Endothelial cell of umbilical vein (primary cell): ENCODE data around the gene FZR1. TPM values are rescaled to one million over a fixed set of nuclear protein-coding genes. Genes with fewer than 3 reads are reported as not detected.

ENCODE experiments used
- BruUV-seq: library from RNA; stranded (reverse); fragments of 400-500 nt; replicated peaks from 2 replicates; lab custom pipeline; 2021; lab: Mats Ljungman, UMichigan
- CTCF ChIA-PET: fragments of 300-600, 350-600 bp; sonication (Branson Sonifier 250); formaldehyde crosslinking; loops from one replicate; lab custom pipeline; 2021; ENCODE audit warnings: antibody characterized with exemption, inconsistent platforms; lab: Charles Lee
- POLR2A ChIA-PET: fragments of 300-600, 350-600 bp; sonication (Branson Sonifier 250); formaldehyde crosslinking; loops from one replicate; lab custom pipeline; 2021; ENCODE audit warnings: antibody characterized with exemption, inconsistent platforms; lab: Charles Lee
- DNase-seq: peaks from one replicate; pipeline ENCODE4 v3.0.0-alpha.2; 2011; ENCODE audit warnings: low read depth, low spot score
- FAIRE-seq: peaks from 2 replicates; lab custom pipeline; 2011; peaks lifted over from hg19 to GRCh38; lab: Jason Lieb, UNC
- H2AFZ ChIP-seq: 2 replicates; pipeline ENCODE4 v1.6.0; 2012; ENCODE audit warnings: low read depth, low read length, control low read depth, inconsistent platforms
- H3K27ac ChIP-seq: 2 replicates; pipeline ENCODE4 v1.5.1; 2011; ENCODE audit warnings: low read depth, mild to moderate bottlenecking, control low read depth, low read length, moderate library complexity; ENCODE audit not compliant: insufficient read depth
- H3K27me3 ChIP-seq, 2 experiments: 2 replicates each; pipeline versions ENCODE4 v1.6.0 to v1.6.1; 2011; ENCODE audit warnings: low read length in 2 of 2, mixed read lengths in 1 of 2; ENCODE audit not compliant: control insufficient read depth in 2 of 2, insufficient read depth in 2 of 2
- H3K36me3 ChIP-seq, 2 experiments: 2 replicates in 1 of 2; 3 replicates in 1 of 2; pipeline ENCODE4 v1.5.1; 2011; ENCODE audit warnings: low read length in 2 of 2, mild to moderate bottlenecking in 1 of 2, moderate library complexity in 1 of 2; ENCODE audit not compliant: control insufficient read depth in 2 of 2, insufficient read depth in 2 of 2; ENCODE audit errors: extremely low read depth in 1 of 2
- H3K4me1 ChIP-seq: 3 replicates; pipeline ENCODE4 v1.5.1; 2011; ENCODE audit warnings: mild to moderate bottlenecking, low read length; ENCODE audit not compliant: control insufficient read depth, insufficient read depth; ENCODE audit errors: extremely low read depth
- H3K4me2 ChIP-seq: 2 replicates; pipeline ENCODE4 v1.6.1; 2011; ENCODE audit warnings: low read length, control low read depth, mixed read lengths; ENCODE audit not compliant: insufficient read depth
- H3K4me3 ChIP-seq, 3 experiments: fragments of 200-600 bp in 1 of 3; sonication (generic), shearing (Covaris generic) in 1 of 3; replicated peaks in 1 of 3; 2 replicates each; pipeline ENCODE4 v1.5.1; 2011 to 2016; ENCODE audit warnings: control low read depth in 3 of 3, low read length in 3 of 3, mild to moderate bottlenecking in 2 of 3, inconsistent platforms in 1 of 3, low read depth in 1 of 3, moderate library complexity in 1 of 3; ENCODE audit not compliant: insufficient read depth in 1 of 3
- H3K79me2 ChIP-seq: 2 replicates; pipeline ENCODE4 v1.6.0; 2012; ENCODE audit warnings: low read length, inconsistent platforms; ENCODE audit not compliant: control insufficient read depth, insufficient read depth
- H3K9ac ChIP-seq: replicated peaks from 2 replicates; pipeline ENCODE3; 2011; ENCODE audit warnings: low read length, control low read depth; ENCODE audit not compliant: insufficient read depth; ENCODE audit errors: extremely low read depth
- H3K9me1 ChIP-seq: replicated peaks from 3 replicates; pipeline ENCODE4 v1.6.0; 2011; ENCODE audit warnings: mild to moderate bottlenecking, low read length; ENCODE audit not compliant: control insufficient read depth, insufficient read depth; ENCODE audit errors: extremely low read depth
- H3K9me3 ChIP-seq: replicated peaks from 2 replicates; pipeline ENCODE4 v1.5.1; 2012; ENCODE audit warnings: low read length, inconsistent platforms; ENCODE audit not compliant: control insufficient read depth, insufficient read depth
- H4K20me1 ChIP-seq: replicated peaks from 2 replicates; pipeline ENCODE3; 2011; ENCODE audit warnings: mild to moderate bottlenecking, low read length; ENCODE audit not compliant: control insufficient read depth, insufficient read depth; ENCODE audit errors: extremely low read depth
- CTCF ChIP-seq, 2 donors: IDR thresholded peaks; 1 replicate in 1 of 2; 2 replicates in 1 of 2; pipeline ENCODE4 v1.5.1; 2011; ENCODE audit warnings: low read length in 2 of 2, mild to moderate bottlenecking in 2 of 2, moderate library complexity in 2 of 2, control low read depth in 1 of 2, inconsistent platforms in 1 of 2, low read depth in 1 of 2; ENCODE audit not compliant: insufficient read depth in 1 of 2; ENCODE audit errors: extremely low read depth in 1 of 2
- EZH2 ChIP-seq: IDR thresholded peaks from 2 replicates; pipeline ENCODE4 v1.6.1; 2012; ENCODE audit warnings: borderline replicate concordance, low read depth, mild to moderate bottlenecking, moderate library complexity, low read length, inconsistent platforms; ENCODE audit not compliant: severe bottlenecking
- FOS ChIP-seq: IDR thresholded peaks from 2 replicates; pipeline ENCODE4 v1.6.1; 2011; ENCODE audit warnings: mild to moderate bottlenecking, low read length, moderate library complexity, borderline replicate concordance; ENCODE audit not compliant: insufficient read depth
- GATA2 ChIP-seq: IDR thresholded peaks from 2 replicates; pipeline ENCODE4 v1.7.0; 2011; ENCODE audit warnings: low read depth, mild to moderate bottlenecking, moderate library complexity, mixed read lengths, low read length; ENCODE audit not compliant: insufficient read length, insufficient read depth
- JUN ChIP-seq: IDR thresholded peaks from 2 replicates; pipeline ENCODE4 v1.6.1; 2011; ENCODE audit warnings: borderline replicate concordance, low read depth; ENCODE audit not compliant: insufficient read length, insufficient read depth
- MYC ChIP-seq: IDR thresholded peaks from one replicate; pipeline ENCODE4 v1.6.1; 2011; ENCODE audit warnings: mild to moderate bottlenecking, low read depth, low read length
- POLR2A ChIP-seq: IDR thresholded peaks from 2 replicates; pipeline ENCODE4 v1.6.1; 2012; ENCODE audit warnings: low read depth, mild to moderate bottlenecking, control low read depth, low read length
- POLR2AphosphoS5 ChIP-seq: IDR thresholded peaks from 2 replicates; pipeline ENCODE4 v1.6.1; 2012; ENCODE audit warnings: low read depth, mild to moderate bottlenecking, control low read depth, low read length, moderate library complexity; ENCODE audit not compliant: insufficient read depth
- dilution Hi-C: fragments of 300-500 bp; cut with MboI; formaldehyde crosslinking; loops from one replicate; pipeline ENCODE4 v1.15.0; 2019; ENCODE audit warnings: low sequenced_read_pairs; ENCODE audit not compliant: extremely low pct_ligation_motif_present
- intact Hi-C: fragments of 100-400 bp; cut with micrococcal nuclease; formaldehyde crosslinking; loops from one replicate; pipeline ENCODE4 v1.10.0; 2022
- polyA plus RNA-seq, 4 experiments: library from polyadenylated mRNA; depleted of rRNA in 3 of 4; stranded (reverse) in 3 of 4; unstranded in 1 of 4; fragments of >200 nt; gene quantifications; 2 replicates each; pipeline versions ENCODE4 v1.2.1 to v1.2.3, GENCODE V29; 2011 to 2012; ENCODE audit warnings: missing spikeins in 1 of 4
- total RNA-seq: library from RNA; stranded (reverse); gene quantifications from 2 replicates; pipeline ENCODE4 v1.2.3, GENCODE V29; 2021
- TF ChIP-seq, protein P1 (sequence below): IDR thresholded peaks from 2 replicates; pipeline ENCODE4 v1.6.1; 2011; ENCODE audit not compliant: insufficient read depth, insufficient read length

FZR1 gene
- total and polyA plus RNA-seq, 2 donors (not counting 3 experiments of a cell fraction or from before 2014, with no cell fraction given) = 35.9 to 60.4 TPM

GRCh38 chr19:3548606-3549005, 42.5 kb downstream of the FZR1 start:
- H3K9ac ChIP-seq = no peak overlapping the region
- H3K79me2 ChIP-seq = peaks cover 11% of the 10 kb centered on the region
- H3K27me3 ChIP-seq = no peaks in the 10 kb centered on the region
- H3K4me1 ChIP-seq = peaks cover 7% of the 10 kb centered on the region
- H3K36me3 ChIP-seq = peaks cover 2 to 10% of the 10 kb centered on the region in 2 experiments
- FAIRE-seq (no peak), DNase-seq (no peak)
- H3K9me1 ChIP-seq = no peaks in the 10 kb centered on the region
- H3K4me2 ChIP-seq = no peak overlapping the region
- dilution Hi-C loops (no loop called here), intact Hi-C loops (no loop called here)
- TF ChIP-seq CTCF (IDR thresholded peaks at IDR 0.05; ENCODE audit: extremely low read depth in 1 of 2, insufficient read depth in 1 of 2, low read depth in 1 of 2, low read length in 2 of 2) (no peak), MYC (no peak), EZH2 (no peak), GATA2 (no peak), JUN (no peak), POLR2A (no peak), POLR2AphosphoS5 (no peak), FOS (no peak)
- TF ChIP-seq, protein P1, sequence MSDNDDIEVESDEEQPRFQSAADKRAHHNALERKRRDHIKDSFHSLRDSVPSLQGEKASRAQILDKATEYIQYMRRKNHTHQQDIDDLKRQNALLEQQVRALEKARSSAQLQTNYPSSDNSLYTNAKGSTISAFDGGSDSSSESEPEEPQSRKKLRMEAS = no peak
- POLR2A ChIA-PET = no interaction called here
- H4K20me1 ChIP-seq = no peaks in the 10 kb centered on the region
- no peak overlapping the region for H3K27ac ChIP-seq
- no peak overlapping the region for H3K4me3 ChIP-seq
- CTCF ChIA-PET = interaction anchor here (0.8 to 3.5 kb wide), 2 partner anchors 11 to 27 kb away, joined by 3 to 12 read pairs; no protein-coding TSS in a partner anchor
- no TSS peak for BruUV-seq
- no peaks in the 10 kb centered on the region for H3K9me3 ChIP-seq
- H2AFZ ChIP-seq = no peak overlapping the region
